ENCODE measurements around the gene SH2D7. TPM values are rescaled to one million over a fixed set of nuclear protein-coding genes. Genes with fewer than 3 reads are reported as not detected.

SH2D7 gene
- total RNA-seq, 1 donor from 2014 or later = not detected

DNA sequence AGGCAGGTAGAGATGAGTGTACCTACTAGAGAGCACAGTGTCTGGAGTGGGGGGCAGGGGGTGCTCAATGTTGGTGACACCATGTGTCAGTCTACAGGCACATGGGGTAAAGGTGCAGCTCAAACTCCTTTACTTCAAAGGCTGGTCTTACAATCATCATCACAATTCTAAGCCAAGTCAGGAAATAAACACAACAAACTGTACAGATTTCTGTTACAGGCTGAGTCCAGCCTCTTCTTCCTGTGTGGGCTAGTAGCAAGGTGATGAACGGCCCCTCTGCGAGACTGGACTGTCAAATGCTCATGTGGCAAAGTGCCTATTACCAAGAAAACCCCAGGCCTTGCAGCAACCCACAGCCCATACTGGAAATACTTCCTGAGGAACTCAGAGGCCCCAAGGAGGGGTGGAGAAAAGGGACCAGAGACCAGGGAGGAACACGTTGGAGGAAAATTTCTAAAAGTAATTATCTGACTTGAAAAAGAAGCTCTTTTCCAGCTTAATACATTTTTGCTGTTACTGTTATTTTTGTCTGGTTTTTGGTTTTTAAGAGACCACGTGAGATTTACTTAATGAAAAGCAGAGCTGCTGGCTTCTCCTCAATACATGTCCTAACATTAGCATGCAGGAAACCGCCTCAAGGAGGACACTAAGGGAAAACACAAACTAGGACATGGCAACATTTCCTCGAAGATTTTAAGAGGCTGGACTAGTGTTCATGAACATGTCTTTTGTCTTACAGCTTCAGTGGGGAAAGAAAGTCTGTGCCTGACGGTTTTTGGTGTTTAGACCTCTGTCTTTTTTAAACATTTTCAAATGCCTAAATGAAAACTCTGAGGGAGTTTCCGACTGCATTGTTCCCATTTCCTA lies 44.4 kb upstream of the SH2D7 start:
- Mint-ChIP-seq H3K27ac (no peak overlapping the region), H3K4me3 (peak overlapping the region; percentile 15), H3K36me3 (peaks cover 8% of the 10 kb centered on the region), H3K9me3 (no peaks in the 10 kb centered on the region), H3K4me1 (ENCODE audit: unreplicated experiment) (peaks cover 45% of the 10 kb centered on the region), H3K27me3 (no peaks in the 10 kb centered on the region)
- TF ChIP-seq, protein P1, sequence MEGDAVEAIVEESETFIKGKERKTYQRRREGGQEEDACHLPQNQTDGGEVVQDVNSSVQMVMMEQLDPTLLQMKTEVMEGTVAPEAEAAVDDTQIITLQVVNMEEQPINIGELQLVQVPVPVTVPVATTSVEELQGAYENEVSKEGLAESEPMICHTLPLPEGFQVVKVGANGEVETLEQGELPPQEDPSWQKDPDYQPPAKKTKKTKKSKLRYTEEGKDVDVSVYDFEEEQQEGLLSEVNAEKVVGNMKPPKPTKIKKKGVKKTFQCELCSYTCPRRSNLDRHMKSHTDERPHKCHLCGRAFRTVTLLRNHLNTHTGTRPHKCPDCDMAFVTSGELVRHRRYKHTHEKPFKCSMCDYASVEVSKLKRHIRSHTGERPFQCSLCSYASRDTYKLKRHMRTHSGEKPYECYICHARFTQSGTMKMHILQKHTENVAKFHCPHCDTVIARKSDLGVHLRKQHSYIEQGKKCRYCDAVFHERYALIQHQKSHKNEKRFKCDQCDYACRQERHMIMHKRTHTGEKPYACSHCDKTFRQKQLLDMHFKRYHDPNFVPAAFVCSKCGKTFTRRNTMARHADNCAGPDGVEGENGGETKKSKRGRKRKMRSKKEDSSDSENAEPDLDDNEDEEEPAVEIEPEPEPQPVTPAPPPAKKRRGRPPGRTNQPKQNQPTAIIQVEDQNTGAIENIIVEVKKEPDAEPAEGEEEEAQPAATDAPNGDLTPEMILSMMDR (conservative IDR thresholded peaks at IDR 0.05) = no peak
- no peak for DNase-seq (ENCODE audit: extremely low spot score, unreplicated experiment)

DNA sequence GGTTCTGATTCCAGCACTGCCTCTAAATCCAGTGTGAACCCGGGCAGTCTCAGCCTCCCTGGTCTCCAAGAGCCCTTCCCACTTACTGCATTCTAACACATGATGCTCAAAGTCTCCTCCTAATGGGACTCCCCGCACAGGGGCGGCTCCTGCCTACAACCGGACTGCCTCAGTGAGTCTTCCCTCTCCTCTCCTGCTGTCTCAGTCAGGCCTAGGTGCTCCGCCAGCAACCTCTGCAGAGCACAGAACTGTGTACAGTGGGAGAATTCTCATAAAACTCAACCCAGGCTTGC lies 43.8 kb upstream of the SH2D7 start:
- DNase-seq (ENCODE audit: extremely low spot score, unreplicated experiment) = no peak
- Mint-ChIP-seq H3K27me3 (no peaks in the 10 kb centered on the region), H3K9me3 (no peaks in the 10 kb centered on the region), H3K4me1 (ENCODE audit: unreplicated experiment) (peaks cover 45% of the 10 kb centered on the region), H3K36me3 (peaks cover 8% of the 10 kb centered on the region), H3K4me3 (no peak overlapping the region), H3K27ac (no peak overlapping the region)
- TF ChIP-seq, protein P1 (conservative IDR thresholded peaks at IDR 0.05) = no peak

DNA sequence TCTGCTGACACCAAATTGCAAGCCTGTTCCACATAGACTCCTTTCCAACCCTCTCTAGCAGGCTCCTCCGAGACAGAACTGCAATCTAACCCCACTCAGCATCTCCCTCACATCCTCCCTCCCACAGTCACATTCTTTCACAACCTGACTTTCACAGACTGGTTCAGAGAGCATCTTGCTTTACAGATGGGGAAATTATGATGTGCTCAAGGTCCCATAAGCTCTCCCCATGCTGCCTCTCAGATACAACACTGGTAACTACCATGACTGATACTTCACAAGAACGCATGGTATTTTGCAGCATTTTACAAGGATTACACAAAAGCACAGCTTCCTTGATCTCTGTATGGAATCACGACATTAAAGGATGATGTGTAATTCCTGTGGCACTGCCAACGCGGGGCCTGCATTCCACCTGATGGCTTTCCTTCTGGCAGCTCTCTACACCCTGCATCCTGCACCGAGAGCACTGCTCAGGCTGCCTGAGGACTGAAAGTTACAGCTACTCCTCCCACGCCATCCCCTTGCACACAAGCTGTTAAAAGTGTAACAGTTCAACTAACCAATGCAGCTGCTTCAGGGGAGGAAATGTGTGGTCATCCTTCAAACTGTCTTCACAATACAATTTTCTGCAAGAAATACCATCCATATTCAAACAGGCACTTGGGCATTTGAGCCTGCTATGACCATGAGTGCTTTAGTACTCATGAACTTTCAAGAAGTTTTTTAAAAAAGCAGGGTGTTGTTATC lies 42.5 kb upstream of the SH2D7 start:
- H3K4me3 Mint-ChIP-seq = peak overlapping the region; percentile 23
- H3K4me1 Mint-ChIP-seq (ENCODE audit: unreplicated experiment) = peaks cover 45% of the 10 kb centered on the region
- TF ChIP-seq, protein P1 (conservative IDR thresholded peaks at IDR 0.05) = no peak
- no peak for DNase-seq (ENCODE audit: extremely low spot score, unreplicated experiment)
- no peaks in the 10 kb centered on the region for H3K9me3 Mint-ChIP-seq
- no peak overlapping the region for H3K27ac Mint-ChIP-seq
- H3K36me3 Mint-ChIP-seq = peaks cover 4% of the 10 kb centered on the region
- H3K27me3 Mint-ChIP-seq = no peaks in the 10 kb centered on the region

- no peak overlapping the region for H3K27ac Mint-ChIP-seq
- no peaks in the 10 kb centered on the region for H3K9me3 Mint-ChIP-seq
- TF ChIP-seq, protein P1 (conservative IDR thresholded peaks at IDR 0.05) = no peak
- DNase-seq (ENCODE audit: extremely low spot score, unreplicated experiment) = no peak
- peaks cover 45% of the 10 kb centered on the region for H3K4me1 Mint-ChIP-seq (ENCODE audit: unreplicated experiment)
- no peaks in the 10 kb centered on the region for H3K27me3 Mint-ChIP-seq
- no peak overlapping the region for H3K4me3 Mint-ChIP-seq
- peaks cover 4% of the 10 kb centered on the region for H3K36me3 Mint-ChIP-seq
Observed at GRCh38 chr15:78050441-78050809, 41.9 kb upstream of the SH2D7 start.

DNA sequence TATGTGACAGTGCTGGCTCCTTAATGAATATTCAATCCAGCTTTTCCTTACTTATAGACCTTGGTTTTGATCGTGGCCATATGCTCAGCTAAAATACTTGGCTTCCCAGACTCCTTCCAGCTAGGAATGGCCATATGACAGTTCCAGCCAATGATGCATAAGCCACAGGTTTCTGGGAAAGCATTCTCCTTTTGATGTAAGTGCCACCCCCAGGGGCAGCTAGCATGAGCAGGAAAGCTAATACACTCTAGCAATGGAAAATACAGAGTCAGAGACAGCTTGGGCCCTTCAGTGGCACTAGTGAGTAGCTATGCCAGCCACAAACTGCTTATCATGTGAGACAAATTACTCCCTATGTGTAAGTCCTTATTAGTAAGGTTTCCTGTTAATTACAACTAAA lies 41.5 kb upstream of the SH2D7 start:
- no peak overlapping the region for H3K27ac Mint-ChIP-seq
- H3K36me3 Mint-ChIP-seq = peaks cover 4% of the 10 kb centered on the region
- no peaks in the 10 kb centered on the region for H3K27me3 Mint-ChIP-seq
- no peak for DNase-seq (ENCODE audit: extremely low spot score, unreplicated experiment)
- no peak overlapping the region for H3K4me3 Mint-ChIP-seq
- H3K4me1 Mint-ChIP-seq (ENCODE audit: unreplicated experiment) = peaks cover 45% of the 10 kb centered on the region
- no peaks in the 10 kb centered on the region for H3K9me3 Mint-ChIP-seq
- TF ChIP-seq, protein P1 (conservative IDR thresholded peaks at IDR 0.05) = no peak
